Stimulated activated CD8-positive, alpha-beta memory T cell treated with anti-CD3 and anti-CD28 coated beads, Interleukin-7, amount 100 ng/mL, for 4 hours (primary cell): ENCODE measurements around the gene PMEPA1.

Experiments used
- DNase-seq, 2 donors: peaks; one replicate each; pipeline ENCODE4 v3.0.0-alpha.2; 2020; ENCODE audit warnings: low read depth in 2 of 2

Gene PMEPA1

DNA sequence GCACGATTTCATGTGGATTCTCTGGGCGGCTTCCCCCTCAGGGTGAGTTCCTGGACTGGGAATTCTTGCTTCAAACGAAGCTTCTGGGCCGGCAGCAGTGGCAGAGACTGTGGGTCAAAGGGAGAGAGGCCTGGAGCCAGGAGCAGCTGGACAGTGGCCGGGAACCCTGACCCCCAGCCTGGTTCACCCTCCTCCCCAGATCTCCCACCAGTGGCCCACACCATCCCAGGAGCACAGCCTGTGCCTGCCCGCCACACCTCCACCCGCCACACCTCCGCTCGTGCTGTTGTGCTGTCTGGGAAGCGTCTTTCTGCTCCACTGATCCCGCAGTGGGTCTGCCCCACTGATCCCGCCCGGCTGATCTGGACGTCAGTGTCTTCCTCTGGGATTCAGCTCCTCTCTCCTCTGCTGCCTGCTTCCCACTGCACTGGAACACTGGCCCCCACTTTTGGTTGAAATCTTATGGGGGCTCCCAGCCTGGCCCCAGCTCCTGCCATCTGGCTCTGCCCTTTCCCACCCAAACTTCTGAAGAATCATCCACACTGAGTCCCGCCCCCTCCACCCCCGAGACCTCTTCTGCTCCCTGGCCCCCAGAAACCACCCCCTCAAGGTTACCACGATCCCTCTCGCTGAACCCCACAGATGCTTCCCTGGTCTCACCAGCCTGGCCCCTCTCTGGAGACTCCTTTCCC lies 99.4 kb downstream of the PMEPA1 start:
- no peak for DNase-seq

DNA sequence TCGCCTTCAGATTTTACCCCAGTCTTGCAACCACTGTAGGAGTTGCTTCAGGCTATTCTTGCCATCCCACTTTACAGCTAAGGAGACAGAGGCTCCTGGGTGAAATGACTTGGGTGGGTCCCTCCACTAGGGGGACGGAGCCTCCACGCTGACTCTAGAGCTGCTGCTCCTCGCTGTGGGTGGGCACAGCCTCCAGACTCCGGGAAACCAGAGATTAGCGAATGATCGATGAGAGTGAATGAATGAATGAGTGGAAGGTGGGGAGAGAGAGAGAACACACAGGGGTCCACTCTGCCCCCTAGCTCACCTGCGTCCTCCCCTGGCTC lies 100.0 kb downstream of the PMEPA1 start:
- no peak for DNase-seq

DNA sequence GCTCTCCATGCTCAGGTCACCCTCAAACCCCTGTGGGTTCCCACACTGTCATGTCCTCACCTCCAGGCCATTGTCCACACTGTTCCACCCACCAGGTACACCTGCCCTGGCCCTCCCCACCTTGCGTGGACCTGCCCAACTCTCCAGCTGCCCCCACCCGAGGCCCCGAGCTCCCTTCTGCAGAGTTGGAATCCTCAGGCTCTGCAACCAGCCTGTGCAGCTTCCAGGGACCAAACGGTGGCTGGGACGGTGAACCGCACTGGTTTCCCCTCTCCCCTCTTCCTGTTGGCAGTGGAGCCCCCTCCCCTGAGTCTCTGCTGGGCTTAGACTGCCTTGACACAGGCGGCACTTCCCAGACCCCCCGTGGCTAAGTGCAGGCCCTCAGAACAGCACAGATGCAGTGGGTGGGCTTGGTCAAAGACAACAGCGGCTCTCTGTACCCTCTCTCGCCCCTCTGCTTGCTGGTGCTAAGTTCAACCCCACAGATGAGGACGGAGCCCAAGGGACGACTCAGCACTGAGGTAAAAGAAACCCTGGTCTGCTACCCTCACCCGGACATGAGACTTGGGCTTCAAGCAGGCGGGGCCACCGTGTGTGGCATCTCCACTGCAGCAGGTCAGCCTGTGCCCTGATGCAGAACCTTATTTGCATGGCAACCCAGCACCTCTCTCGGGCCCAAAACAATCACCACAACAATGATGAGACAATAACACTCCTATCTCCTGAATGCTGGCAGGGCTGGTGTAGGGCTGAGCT lies 100.6 kb downstream of the PMEPA1 start:
- DNase-seq = no peak

DNA sequence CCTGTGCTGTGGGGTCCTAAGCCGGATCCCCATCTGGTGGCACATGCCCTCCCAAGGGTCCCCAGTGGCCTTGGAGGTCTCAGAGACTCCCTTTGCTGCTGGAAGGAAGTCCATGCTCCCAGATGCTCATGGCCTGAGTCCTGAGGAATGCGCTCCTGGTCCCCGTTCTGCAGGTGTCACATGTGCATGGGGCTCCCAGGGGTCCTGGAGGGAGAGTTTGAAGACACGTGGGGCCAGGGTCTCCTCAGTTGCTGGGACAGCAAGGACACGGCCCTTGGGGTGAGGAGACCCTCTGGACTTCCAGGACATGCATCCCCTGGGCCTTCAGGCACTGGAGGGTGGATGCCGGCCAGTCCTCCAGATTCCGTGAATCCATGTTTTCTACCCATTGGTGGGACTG lies 101.3 kb downstream of the PMEPA1 start:
- no peak for DNase-seq

DNA sequence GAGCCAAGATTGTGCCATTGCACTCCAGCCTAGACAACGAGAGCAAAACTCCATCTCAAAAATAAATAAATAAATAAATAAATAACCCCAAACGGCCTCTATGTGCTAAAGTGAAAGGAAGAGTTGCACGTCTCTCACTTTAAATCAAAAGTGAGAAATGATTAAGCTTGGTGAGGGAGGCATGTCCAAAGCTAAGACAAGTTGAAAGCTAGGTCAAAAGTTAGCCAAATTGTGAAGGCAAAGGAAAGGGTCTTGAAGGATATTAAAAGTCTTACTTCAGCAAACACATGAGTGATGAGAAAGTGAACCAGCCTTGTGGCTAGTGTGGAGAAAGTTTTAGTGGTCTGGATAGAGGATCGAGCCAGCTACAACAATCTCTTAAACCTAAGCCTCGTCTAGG lies 103.9 kb downstream of the PMEPA1 start:
- DNase-seq = no peak

DNA sequence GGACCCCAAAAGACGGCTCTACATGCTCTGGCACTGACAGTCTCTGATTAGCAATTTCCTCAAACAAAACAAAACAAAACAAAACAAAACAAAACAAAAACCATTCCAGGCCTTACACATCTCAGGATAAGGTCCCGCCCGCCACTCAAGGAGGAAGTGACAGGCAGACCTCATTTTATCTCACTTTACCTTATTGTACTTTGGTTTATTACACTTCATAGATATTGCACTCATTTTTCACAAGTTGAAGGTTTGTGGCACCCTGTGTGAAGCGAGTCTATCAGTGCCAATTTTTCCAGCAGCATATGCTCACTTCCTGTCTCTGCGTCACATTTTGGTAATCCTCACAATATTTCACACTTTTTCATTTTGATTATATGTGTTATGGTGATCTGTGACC lies 104.8 kb downstream of the PMEPA1 start:
- no peak for DNase-seq

DNA sequence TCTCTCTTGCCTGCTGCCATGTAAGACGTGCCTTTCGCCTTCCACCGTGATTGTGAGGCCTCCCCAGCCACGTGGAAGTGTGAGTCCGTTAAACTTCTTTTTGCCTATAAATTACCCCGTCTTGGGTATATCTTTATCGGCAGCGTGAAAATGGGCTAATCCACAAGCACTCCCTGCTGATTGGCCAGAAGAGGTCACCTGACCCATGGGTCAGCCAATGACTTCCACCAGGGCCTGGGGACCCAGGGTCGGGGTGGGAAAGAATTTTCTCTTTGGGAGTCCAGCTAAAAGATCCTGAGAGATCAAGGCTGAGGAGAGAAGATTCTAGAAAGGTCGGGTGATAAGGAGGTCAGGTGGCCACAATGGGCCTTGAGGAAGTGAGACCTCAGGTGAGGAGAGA lies 106.7 kb downstream of the PMEPA1 start:
- no peak for DNase-seq

DNA sequence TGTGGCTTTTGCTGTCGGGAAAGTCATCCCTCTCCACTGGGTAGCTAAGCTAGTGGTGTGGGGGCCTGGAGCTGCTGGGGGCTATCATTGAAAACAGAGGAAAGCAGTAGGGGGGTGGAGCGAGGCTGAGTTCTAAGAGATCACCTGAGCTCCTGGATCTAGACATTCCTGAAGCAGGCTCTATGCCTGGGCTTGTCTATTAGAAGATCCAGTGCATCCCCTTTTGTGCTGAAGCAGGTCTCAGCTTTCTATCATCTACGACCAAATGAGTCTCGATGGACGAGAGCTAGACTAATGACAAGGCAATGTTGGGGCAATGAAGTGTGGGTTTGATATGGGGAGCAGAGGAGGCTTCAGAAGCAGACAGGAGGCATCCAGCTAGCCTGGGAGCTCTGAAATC lies 108.1 kb downstream of the PMEPA1 start:
- DNase-seq = no peak

DNA sequence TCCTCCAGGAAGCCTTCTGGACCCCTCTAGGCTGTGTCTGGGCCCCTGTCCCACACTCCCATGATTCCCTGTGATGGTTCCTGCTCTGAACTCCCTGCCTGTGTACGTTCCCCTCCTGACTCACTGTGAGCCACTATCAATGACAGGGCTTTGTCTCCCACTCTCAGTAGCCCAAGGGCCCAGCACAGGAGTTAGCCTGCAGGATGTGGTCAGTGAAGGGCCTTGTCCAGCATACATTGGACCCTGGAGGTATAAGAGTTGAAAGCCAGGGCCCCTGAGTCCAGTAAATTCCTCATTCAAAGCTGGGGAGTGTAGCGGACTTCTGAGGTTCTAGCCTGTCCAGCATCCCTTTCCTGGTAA lies 108.6 kb downstream of the PMEPA1 start:
- no peak for DNase-seq

DNA sequence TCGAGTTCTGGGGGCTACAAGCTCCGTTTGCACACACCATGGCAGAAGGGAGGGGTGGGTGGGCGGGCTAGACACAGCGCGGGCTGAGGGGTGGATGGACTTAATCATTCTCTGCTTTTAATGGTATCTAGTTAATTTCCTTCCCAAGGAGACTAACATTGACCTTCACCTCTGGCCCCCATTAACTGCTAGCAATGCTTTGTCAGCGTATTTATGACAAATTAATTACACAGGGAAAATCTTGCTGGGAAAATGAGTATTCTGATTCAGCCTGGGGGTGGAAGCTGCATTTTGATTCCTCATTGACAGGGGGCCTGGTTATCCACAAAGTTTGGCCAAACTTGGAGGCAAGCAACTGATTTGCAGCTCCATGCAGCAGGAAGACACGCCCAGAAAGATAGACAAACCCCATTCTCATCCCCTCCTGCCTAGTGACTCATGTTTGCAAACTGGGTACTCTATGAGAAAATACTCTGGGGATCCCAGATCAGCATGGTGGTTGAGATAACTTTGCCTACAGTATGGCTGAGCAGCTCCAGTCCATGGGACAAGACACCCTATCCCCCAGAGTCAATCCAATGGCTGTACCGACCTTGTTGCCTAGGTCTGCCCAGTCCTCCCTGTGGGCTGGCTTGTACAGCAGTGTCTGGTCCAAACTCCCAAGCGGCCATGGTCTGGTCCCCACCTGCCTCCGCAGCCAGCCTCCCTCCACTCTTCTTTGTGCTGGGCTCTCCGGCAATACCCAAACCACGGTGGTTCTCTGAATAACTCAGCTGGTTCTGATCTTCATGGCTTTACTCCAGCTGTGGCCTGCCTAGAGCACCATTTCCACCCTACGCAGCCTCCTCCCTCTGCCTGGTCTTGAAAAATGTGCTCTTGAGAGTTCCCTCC lies 109.2 kb downstream of the PMEPA1 start:
- no peak for DNase-seq

DNA sequence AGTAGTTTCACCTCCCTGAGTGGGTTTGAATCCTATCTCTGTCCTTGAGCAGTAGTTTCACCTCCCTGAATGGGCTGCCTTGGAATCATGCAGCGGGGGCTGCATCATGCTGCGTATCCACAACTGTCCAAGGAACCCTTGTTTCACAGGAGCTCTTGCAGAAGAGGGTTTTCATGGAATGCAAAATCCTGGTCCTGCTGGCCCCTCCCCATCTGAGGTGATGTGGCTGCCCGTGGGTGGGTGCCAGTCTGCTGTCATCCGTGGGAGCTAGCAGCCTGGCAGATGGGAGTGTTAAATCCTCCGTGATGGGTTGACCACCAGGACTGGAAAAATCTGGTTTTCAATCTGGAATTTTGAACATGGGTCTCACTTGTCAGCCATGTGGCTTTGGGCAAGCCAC lies 111.3 kb downstream of the PMEPA1 start:
- no peak for DNase-seq
